NCI-H526 (cell line): ENCODE data around the gene ACSS3.
"Not testable (repeated sequence)": the region's sequence is repeated elsewhere in the genome, so short reads cannot be mapped to it uniquely, and the experiment has no call there.

Experiments used
- DNase-seq, 2 experiments: peaks; one replicate each; lab custom pipeline; 2025; lab: John Stamatoyannopoulos, UW

The ACSS3 gene

GRCh38 chr12:81168445-81168844 lies 90.6 kb downstream of the ACSS3 start:
- DNase-seq, result no peak

DNA sequence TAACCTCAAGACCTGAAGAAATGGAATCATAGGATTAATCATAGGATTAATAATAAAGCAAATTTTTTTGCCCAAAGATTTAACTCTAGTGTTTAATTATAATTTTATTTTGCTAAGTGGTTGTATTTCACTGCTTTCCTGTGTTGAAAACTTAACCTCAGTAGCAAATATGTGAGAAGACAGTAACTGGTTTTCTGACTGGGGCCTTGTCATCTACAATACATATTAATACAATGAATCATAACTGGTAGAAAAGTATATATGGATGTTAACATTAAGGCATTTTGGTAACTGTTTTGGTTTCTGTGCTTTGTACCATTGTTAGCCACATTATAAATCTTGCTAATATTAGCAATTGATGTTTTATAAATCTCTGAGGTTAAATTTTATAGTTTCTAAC lies 92.2 kb downstream of the ACSS3 start:
- no peak for DNase-seq

DNA sequence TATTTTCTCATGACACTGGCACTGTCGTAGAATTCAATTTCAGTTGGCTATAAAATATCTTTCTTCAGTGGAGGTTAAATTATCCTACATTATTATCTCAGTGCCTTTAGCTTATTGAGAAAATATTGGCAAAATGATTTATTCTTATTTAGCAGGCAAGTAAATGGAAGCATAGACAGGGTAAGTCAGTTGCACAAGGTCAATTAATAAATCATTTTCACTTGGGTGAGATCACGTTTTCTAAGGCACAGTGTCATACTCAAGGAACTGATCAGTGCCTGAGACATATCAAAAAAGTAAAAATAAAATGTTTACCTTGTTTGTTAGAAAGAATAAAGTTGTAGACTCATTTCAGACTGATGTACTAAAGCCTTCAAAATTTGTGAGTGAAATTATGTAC lies 95.0 kb downstream of the ACSS3 start:
- DNase-seq, result no peak

DNA sequence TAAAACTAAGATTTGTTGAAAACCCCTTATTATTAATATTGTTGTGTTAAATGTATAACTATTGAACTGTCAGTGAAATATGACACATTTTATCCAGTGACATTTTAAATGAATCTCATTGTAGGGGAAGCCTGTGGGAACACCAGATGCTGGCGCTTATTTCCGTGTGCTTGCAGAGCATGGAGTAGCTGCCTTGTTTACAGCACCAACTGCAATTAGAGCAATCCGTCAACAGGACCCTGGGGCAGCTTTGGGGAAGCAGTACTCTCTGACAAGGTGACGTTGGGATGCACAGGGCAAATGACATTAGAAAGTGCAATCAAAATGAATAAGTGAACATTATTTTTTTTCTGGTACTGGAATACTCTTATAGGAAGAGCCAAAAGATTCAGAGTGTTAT lies 96.8 kb downstream of the ACSS3 start:
- no peak for DNase-seq

GRCh38 chr12:81176796-81177195 lies 98.9 kb downstream of the ACSS3 start:
- DNase-seq, result no peak

GRCh38 chr12:81181691-81182090 lies 103.8 kb downstream of the ACSS3 start:
- DNase-seq, result no peak

DNA sequence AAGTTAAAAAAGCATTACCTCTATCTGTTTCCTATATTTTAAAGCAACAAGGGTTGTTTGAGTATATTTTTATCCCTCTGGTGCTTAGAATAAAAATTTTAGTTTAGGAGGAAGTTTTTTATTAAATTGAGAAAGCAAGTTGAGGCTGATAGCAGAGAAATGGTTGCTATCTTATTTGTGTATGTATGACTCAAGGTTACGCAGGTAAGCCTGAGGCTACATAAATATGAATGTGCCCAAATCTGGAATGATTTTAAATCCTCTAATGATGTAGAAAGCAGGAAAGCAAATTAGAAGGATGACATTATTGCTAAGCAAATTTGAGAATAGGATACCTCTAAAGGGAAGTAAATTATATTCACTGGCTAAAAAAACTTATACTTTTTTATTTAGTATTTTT lies 109.8 kb downstream of the ACSS3 start:
- DNase-seq, result peak in 1 of 2 experiments; percentile 5

DNA sequence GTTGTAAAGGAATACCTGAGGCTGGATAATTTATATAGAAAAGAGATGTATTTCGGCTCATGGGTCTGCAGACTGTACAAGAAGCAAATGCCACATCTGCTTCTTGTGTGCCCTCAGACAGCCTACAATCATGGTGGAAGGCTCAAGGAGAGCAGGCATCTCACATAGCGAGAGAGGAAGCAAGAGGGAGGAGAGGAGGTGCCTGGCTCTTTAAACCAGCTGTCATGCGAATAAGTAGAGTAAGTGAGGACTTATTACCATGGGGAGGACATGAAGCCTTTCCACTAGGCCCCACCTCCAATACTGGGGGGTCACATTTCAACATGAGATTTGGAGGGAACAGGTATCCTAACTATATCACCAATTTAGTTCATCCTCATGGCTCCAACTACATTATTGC lies 118.7 kb downstream of the ACSS3 start:
- DNase-seq, result no peak

- DNase-seq, result not testable (repeated sequence)
Observed at GRCh38 chr12:81200561-81200960, 122.7 kb downstream of the ACSS3 start.

DNA sequence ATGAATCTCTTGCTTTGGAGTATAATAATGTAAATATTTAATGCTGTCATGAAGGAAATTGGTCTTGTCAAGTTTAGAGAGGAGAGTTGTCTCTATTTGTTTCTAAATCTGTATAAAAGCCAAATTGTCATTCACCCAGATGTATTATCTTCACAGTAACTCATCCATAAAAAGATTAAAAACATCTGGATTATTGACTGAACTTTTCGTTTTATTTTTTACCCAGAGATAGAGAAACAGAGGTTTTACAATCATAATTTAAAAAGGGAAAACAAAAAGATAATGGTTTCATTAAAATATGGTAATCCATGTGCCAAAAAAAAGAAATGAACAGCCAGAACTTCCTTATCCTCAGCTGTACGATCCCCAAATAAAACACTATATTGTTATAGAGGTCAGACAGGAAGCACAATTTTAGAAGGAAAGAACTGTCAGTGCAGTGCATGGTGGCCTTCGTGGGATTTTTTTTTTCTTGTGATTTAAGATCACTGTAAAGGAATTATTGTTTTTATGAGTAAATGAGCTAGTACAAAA lies 125.9 kb downstream of the ACSS3 start:
- DNase-seq, result no peak

DNA sequence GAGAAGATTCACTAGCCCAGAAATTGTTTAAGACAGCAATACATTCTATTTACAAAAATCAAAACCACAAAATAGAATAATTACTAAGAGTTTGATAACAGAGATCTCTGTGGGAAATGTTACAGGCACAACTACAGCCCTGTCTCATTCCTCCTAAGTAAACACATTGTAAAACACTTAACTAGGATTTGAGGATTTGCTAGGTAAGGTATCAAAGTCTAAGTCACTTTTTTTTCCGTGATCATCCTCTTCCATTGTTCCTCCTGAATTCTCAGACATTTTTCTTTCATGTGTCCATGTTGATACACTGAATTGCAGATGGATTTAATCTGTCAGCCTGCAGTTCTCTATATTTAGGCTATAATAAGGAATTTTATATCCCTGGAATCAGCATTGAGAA lies 127.5 kb downstream of the ACSS3 start:
- no peak for DNase-seq

- no peak for DNase-seq
Observed at GRCh38 chr12:81206429-81206828, 128.6 kb downstream of the ACSS3 start.

DNA sequence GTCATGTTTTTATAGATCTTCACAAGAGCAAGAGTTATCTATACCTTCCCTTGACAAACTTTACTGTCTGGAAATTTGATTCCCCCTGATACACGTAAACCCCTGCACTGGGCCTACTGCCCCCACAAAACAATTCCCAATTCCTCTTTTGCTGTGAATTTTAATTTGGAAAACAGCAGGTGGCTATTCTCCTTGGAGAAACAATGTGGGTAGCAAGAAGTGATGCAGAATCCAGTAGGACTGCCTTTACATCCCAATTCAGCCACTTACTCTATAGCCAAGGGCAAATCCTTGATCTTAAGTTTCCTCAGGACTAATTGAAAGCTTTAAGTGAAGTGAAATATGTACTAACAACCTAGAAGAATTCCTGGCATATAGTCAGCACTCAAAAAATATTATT lies 129.3 kb downstream of the ACSS3 start:
- no peak for DNase-seq

DNA sequence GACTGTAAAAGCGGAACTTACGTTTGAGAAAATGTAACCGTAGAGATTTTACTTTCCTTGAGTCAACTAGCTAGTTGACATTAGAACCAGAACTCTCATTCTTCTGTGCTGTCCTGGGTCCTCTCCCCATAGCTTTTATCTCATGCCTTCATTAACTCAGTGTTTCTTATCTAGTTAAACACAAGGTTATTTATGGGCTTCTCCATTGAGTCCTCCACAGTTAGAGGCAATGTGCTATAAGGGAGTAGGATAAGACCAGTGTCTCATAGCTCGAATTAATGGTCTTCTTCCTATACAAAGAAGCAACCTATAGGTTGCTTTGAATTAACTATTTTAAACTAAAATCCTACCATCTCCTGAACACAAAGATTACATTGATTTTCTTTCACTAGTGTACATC lies 129.8 kb downstream of the ACSS3 start:
- DNase-seq, result no peak

DNA sequence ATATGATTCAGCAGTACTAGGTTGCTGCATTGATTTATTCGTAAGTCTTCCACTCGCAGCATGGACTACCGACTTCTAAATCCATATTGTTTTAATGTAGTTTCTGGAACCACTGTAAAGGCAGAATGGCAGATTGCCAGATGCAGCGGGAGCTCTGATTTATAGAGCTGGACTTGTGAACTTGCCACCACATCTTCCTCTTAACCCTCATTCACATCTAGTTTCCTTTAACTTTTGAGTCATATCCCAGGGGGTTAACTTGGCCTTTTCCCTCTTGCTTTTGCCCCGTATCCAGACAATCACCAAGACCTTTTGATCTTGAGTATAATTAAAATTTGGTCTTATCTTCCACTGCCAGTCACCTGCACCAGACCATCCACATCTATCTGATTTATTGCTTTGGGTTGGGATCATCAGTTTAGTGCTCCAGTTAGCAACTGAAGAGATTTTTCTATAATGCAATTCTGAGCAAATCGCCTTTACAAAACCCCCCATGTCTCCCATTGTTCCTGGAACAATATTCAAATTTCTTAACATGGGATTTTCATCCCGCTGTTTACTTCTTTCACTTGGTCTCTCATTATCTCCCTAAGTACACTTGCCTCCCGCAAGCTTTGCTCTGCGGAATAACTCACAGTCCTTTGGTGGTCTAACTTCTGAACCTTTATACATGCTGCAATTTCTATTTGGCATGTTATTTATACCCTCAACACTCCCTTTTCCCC lies 130.5 kb downstream of the ACSS3 start:
- DNase-seq, result no peak

- no peak for DNase-seq
Observed at GRCh38 chr12:81209012-81209411, 131.1 kb downstream of the ACSS3 start.

GRCh38 chr12:81209772-81210225 lies 131.9 kb downstream of the ACSS3 start:
- not testable (repeated sequence) for DNase-seq

GRCh38 chr12:81211306-81211705 lies 133.4 kb downstream of the ACSS3 start:
- no peak for DNase-seq

GRCh38 chr12:81212996-81213696 lies 135.3 kb downstream of the ACSS3 start:
- DNase-seq, result no peak

DNA sequence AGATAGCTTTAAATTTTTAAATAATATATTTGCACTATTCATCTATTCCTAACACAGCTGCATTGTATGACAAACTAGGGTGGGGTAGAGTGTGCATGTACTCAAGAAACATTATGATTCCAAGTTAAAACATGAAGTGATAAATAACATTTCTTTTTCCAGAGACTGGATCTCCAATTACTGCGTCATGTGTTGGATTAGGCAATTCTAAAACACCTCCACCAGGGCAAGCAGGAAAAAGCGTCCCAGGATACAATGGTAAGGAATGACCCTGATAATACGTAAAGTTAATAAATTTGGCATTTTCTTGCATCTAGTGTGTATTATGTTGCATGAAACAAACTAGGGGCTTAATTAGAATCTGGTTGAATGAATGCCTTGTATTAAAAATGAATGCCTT lies 138.9 kb downstream of the ACSS3 start:
- no peak for DNase-seq

DNA sequence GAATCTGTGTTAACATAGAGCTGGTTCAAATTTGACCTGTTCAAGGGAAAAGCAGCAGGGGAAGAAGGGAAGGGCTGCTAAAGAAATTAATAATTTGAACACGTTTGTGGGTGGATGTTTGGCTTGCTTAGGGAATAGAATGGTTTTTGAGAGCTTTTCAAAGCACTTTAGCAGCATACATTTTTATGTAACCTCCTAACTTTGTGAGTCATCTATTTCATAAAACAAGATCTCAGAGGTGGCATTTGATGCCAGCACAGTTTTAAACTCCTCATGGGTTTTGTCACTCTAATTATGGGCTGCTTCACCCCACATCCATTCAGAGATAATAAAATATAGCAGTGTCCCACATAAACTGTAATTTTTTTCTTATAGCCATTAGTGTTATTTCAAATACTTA lies 143.8 kb downstream of the ACSS3 start:
- DNase-seq, result no peak

DNA sequence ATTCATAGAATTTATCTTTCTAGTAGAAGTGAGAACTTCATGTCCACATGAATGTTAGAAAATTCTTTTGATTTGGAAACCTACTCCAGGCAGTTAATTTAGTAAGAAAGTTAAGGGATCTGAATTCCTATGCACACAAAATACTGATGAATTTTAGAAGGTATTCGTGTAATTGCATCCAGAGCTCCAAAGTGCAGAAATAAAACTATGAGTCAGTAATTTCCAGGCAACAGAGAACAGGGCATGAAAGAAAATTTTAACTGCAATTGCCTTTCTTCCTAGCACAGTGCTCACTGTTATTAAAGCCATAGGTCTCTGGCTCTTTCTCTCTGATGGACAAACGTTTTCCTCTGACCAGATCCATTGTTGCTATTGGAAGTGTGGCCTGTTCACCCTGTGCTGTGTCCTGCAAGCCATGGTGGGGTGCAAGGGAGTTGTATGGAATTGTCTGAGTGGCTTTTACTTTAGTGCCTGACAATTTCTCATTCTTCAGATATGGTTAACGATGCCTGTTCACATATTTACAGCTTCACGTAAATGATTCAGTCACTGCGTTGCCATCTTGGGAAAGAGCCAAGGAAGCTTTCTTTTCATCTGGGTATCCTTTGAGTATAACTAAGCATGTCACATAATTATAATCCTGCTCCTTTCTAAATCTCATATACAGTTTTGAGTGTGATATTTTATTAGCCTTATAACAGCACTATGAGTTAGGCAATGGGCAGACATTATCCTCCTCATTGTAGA lies 145.1 kb downstream of the ACSS3 start:
- DNase-seq, result no peak

DNA sequence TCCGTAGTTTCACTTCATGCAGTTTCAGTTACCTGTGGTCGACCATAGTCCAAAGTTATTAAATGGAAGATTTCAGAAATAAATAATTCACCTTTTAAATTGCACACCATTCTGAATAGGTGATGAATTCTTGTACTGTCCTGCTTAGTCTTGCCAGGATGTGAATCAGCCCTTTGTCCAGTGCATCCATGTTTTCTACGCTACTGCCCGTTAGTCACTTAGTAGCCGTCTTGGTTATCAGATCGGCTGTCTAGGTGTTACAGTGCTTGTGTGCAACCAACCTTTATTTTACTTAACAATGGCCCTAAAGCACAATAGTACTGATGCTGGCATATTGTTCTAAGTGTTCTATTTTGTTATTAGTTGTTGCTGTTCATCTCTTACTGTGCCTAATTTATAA lies 146.7 kb downstream of the ACSS3 start:
- no peak for DNase-seq
